ENCODE measurements around the gene MAGI2. TPM values are rescaled to one million over a fixed set of nuclear protein-coding genes. Genes with fewer than 3 reads are reported as not detected.

Gene MAGI2
- polyA plus RNA-seq, 10 donors, result 3.9 to 8.2 (median 5.2) TPM

DNA sequence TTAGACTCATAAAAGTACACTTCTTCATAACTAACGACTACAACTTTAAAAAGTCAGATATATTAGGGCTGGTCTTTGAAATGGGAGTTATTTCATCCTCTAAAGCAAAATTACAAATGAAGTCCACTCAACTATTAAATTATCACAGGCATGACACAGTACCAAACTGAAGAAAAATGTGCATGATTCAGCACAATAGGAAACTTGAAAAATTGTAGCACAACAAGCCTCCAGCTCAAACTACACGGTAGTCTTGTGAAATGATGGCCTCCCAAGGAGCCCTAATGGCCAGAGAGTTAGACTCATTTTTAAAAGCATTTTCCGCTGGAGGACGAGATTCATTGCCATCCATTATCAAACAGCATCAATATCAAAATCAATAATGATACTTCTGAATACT, 76.4 kb downstream of the MAGI2 start:
- DNase-seq, result no peak

DNA sequence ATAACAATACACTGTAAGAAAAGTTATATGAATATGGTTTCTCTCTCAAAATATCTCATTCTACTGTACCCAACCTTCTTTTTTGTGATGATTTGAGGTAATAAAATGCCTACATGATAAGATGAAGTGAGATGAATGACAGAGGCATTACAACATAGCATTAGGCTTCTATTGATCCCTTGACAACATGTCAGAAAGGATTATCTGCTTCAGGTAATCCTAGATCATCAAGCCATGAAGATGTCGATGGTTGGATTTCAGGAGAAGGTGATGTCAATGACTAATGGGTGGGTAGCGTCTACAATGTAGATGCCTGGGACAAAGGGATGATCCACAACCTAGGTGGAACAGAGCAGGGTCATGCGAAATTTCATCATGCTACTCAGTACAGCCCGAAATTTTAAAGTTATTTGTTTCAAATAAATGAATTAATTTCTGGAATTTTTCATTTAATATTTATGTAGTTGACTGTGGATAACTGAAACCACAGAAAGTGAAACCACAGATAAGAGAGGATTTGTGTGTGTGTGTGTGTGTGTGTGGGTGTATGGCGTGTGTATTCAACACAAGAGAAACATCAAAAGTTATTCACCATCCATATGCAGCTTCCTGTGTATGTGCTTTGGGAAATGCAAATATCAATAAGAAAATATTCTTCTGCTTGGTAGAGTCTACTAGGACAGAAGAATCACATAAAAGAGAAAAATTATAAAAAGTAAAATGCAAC, 77.0 kb downstream of the MAGI2 start:
- no peak for DNase-seq

DNA sequence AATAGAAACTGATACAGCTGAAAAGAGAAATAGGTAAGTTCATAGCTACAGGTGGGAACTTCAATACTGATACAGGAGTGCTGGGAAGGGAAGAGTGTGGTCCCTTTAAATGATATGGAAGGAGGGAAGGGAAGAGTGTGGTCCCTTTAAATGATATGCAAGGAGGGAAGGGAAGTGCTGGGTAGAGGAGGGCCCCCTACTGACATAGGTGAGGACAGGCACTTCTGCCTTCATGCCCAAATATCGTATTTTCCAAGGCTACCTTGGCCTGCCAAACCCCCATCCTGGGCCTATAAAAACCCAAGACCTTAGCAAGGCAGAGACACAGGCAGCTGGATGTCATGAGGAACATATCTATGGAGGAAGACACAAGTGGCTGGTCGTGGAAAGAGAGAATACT, 92.3 kb downstream of the MAGI2 start:
- no peak for DNase-seq

DNA sequence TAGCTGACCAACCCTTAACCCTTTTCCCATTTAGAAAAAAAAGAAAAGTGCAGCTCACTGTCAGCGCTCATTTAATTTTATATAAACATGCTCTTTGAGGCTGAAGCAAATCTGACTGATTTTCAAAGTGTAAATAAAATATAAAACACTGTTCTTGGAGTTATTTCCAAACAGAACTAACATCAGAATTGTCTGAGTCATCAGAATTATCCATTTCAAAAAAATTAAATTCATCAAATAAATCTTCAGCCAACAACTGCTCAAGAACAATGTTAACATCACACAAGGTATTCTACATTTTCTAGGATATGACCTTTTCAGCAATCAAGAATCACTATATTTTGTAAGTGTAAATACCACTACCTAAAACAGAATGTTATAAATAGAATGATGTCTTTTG, 93.6 kb downstream of the MAGI2 start:
- DNase-seq, result no peak

DNA sequence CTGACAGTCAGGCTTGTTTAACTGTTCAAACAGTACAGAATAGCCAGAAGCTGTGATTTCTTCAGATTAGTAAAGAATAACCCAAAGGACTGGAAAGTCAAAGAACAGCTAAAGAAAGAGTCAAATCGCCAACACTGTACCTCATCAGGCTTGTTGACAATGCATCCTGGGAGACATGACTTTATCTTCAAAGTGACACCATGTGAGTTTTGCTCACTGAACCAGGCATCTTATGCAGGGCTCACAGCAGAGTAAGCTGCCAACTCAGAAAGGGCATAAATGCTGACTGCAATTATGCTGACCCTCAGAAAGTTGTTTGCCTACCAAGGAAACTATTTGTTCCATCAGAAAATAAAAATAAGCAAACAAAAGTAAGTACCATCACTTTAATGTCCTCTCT, 96.4 kb downstream of the MAGI2 start:
- no peak for DNase-seq

DNA sequence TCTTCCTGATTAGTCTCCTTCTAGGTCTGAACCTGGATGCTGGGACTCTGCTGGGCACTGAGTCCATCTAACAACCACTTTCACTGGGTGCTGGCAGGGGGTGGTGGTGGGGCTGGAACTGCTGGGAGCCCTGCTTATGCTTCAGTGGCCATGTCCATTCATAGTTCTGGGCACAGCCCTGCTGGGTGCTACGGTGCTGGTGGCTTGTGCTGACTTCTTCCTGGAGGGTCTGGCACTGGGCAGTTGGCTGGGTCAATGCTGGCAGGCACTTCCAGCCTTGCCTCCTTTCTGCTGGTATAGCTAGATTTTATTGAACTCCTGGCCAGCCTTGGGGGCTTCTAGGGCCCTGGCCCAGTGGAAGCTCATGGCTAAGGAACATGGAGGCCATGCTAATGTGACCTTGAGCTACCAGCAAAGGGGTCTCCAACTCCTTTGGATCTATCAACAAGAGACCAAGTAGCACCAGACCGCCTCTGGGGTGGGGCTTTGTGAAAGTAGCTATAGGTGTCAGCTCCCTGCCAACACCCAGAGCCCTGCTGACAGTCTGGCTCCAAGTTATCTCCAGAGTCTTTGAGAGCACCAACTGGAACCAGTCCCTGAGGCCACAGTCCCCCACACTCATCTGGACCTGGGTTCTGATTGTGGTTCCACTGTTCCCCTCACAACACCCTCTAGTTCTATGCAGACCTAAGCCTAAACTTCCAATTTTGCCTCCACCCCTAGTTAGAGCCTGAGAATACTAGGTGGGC, 99.6 kb downstream of the MAGI2 start:
- no peak for DNase-seq

DNA sequence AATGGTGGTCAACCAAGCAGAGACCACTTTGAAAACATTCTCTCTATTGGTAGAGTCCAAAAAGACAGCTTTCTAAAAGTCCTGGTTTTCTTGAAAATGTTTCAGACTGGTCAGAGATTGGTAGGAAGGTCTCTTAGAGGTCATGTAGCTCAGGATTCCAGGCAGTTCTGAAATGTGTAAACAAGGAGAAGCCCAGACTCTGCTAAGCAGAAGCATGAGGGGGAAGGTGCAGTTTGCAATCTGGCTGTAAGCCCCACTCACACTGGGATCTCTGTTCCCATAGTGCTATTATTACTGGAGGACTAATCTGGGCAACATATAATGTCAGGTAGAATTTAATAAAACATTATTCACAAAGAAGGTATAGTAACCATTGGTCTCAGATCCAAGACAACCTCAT, 101.1 kb downstream of the MAGI2 start:
- no peak for DNase-seq

DNA sequence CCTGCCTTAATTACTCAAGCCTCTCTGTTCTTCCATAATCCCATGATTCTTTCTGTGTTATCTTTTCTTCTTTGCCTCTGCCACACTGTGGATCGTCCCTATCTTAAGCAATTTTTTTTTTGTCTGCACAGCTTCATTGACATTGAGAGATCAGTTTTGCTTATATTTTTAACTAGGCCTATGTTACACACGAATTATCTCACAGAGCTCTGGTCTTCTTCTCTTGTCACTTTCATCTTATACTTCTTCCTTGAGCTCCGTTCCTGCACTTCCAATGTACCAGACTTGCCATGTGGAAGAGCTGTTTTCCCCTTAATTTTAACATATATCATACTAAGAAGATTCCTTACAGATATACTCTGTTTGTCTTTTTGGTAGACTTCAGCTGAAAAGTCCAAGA, 106.1 kb downstream of the MAGI2 start:
- no peak for DNase-seq

DNA sequence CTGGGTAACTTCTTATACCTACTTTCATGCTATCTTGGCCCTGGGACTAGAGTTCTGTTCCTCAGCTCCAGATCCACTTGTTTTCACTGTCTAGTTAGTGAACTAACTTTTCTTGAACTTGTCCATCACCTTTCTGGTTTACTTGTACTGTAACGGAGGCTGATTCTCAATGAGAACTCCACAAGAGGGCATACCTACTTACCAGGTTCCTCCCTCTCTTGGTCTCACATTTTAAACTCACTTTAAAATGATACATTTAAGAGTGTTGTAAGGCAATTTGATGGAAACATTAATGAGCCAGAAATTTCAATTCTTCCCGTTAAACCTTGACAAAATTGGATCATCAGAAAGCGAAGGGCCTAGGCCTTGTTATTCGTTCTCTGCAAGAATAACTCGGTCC, 111.6 kb downstream of the MAGI2 start:
- DNase-seq, result no peak

DNA sequence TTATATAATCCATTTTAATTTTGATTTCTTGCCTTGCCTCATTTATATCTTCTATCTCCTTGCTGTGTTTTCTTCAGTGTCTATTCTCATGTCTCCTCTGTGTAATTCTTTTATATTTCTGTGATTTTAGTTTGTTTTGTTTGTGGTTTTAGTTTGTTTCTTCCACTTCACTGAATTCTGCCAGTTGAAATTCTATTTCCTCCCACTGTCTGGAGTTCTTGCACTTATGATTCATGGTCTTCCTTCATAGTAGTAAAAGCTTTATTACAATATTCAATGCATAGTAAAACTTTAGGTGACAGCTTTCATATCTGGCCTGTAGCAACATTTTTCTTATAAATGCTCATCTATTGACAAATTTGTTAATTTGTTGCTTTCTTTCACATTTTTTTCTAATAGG, 113.3 kb downstream of the MAGI2 start:
- DNase-seq, result no peak

DNA sequence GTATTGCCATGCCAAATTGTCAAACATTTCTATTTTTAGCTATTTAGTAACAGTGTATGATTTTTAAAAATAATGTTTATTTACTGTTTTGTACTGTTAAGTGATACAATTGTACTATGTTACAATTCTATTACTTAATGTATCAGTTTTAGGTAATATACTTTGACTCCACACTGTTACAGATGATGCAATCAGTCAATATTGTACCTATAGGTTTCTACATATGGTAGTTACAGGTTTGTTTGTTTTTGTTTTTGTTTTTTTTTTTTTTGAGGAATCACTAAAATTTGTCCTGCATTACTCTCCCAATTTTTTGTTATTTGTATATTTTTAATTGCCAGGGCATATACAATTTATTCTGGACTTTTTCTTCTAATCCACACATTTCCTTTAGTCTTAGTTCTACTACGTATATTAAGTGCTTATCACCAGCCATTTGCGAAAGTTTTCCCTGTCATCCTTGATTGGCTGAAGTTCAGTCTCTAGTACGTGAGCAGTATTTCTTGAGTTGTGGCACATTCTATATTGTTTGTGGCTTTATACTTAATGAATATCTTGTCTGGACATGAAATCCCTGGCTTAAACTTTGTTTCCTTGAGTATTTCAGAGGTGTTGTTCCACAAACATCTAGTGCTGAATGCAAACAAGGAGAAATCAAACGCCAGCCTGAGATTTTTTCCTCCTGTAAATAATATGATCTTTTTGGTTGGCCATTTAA, 114.1 kb downstream of the MAGI2 start:
- no peak for DNase-seq

DNA sequence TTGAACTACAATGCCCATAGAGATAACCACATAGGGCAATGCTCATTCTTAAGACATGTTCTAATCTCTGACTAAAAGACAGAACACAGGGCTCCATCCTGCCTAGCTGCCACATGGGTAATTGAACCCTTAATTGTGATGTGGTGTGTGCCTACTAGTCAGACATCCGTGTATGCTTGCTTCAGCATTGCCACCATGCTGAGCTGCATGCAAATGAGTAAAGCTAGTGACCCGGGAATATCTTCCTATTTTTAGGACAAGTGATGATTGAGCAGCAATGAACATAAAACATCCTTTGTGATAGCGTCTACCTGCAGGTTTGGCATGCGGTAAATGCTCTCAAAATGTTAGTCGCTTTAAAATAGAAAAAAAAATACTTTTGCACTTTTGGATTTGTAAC, 115.8 kb downstream of the MAGI2 start:
- no peak for DNase-seq

DNA sequence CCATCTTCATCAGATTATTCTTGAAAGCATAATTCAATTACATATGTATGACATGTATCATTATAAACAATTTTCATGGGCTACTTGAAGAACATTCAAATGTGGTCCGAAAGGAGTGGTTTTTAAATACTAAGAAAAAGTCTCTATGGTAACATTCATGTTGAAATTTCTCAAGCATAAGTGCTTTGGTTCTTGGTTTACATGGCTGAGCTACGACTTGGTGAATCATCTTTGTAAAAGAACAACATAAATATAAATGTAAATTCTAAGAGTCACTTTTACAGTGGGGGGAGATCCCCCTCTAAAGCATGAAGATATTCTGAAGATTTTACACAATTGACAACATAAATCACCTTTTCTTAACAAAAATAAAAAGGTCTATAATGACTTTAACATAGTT, 118.6 kb downstream of the MAGI2 start:
- DNase-seq, result no peak

DNA sequence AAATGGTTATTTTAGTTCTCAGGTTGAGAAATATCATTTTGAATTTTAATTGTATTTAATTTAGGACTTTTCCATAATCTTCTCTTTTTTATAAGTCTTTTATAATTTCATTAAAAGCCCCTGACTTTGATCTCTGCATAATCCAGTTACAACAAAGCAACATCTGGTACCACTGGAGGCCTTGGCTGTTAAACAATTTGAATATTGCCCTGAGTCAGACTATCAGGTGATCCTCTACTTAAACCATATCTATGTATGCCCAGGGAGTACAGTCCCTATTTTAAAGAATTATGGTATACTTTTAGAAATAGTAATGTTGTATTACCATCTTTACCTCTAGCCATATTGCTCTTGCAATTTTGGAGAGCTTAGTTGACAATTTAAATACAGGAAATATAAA, 119.1 kb downstream of the MAGI2 start:
- no peak for DNase-seq

DNA sequence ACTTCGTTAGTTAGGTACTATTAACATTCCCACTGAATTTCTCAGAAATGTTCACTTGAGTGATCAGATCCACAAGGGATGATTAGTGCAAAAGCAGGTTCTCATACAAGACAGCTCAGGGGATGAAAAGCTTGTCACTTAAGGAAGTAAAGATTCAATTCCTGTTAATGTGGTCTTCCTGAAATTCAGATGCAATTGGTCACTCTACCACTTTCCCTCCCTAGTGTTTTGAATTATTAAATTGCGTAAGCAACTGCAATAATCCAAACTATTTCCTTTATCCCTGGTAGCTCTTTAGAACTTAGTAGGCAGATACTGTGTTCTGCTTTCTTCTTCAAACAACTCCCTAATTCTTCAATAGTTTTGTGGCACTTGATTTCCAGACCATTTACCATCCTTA, 121.4 kb downstream of the MAGI2 start:
- no peak for DNase-seq

DNA sequence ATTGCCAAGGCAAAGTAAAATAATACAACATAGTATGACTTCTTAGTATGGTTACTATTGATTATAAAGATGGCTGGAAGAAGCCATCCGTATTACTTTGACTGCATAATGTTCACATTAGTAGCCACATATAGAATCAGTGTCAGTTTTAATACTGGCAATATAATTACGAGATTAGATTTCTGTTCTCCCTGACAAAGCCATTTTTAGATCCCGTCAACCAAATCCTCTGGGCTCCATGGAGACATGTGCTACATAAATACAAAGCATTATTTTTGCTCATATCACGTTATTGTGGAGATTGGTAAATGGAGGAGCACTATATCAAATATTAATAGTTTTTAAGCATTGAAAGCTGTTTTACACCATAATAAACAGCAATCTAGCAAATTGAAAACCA, 124.0 kb downstream of the MAGI2 start:
- no peak for DNase-seq

DNA sequence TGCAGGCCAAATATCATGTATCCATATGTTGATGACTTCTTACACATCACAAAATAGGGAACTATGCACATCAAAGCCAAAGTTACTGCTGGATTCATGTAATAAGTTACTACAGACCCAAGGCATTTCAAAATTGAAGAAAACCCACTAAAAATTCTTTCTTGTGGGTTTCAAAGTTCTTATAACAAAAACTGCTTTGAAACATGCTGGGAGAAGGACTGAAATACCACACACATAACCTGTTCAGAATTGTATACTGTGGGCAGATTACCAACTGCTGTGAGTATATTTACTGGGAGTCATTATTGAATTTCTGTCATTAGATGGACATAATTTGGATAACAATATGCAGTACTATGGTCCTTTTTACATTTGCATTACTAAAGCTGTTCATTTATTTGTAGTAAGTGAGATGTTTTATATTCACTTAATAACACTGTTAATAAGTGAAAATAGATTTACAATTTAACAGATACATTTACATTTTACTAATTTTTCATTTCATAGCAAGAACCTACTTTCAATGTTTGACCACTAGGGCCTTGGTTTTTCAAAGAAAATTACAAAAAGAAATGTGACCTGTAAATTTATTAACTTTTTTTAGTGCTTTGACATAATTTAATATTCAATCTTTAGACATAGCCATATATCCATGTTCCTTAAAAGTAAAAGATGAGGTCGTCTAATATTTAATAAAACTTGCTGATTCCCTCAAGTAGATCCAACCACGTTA, 132.6 kb downstream of the MAGI2 start:
- DNase-seq, result no peak

DNA sequence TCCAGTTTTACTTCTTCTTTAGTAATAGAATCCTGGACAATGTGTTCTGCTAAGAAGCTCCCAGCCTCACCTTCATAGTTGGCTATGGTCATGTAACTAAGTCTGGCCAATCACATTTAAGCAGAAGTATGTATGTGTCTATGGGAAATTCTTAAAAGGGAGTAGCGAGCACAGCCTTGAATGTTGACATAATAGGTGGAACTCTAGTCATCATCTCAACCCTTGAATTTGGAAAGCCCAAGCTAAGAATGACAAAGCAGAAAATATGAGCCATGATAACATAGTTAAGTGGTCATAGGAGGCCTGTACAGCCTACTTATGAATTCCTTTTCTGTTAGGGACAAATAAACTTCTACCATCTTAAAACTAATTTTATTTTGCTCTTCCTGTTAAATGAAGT, 134.1 kb downstream of the MAGI2 start:
- no peak for DNase-seq

DNA sequence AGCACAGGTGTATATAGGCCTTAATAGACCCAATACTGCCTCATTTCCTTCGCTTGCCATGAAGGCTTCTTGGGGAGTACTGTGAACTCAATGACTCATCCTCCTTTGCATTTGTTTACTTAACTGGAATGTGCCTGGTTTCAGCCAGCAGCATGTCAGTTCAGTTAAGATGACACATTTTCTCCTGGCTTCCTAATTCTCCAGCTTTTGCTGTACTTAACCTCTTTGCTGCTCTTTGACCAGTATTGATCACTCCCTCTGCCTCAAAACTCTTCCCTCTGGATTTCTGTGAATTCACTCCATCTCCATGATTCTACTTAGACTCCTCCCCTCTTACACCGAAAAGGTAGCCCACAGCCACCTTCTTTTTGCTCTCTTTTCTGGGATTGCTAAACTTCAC, 135.7 kb downstream of the MAGI2 start:
- DNase-seq, result peak; percentile 23 to 64 (median 53)

DNA sequence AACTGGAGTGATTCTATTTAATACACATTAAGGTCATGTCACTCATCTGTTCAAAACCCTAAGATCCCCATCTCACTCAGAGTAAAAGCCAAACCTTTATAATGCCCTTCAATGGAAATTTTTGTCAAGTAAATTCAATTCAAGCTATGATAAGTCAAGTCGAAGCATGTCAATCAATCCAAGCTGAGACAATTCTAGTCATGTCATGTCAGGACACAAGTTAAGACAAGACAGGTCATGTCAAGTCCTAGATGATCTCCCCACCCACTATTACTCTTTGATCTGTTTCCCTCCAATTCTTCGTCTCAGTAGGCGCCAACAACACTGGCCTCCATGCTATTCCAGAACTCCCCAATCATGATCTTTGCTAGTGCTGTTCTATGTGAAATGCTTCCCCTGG, 141.4 kb downstream of the MAGI2 start:
- no peak for DNase-seq

DNA sequence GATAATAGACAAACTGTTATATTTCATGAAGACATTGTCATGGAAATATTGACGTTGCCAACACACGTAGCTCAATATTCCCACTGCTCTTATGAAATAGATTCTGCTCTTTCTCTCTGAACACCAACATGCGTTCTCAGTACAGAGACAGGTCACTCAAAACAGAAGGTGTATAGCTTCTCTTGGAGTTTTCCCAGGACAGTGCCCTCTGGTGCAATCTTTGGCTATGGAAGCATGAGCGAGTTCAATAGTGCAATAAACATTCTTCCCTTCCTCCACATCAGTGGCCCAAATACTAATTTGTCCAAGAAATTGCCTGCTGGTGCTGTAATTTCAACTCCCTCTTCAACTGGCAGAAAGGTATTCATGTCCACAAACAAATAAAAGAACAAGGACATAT, 145.3 kb downstream of the MAGI2 start:
- peak in 2 of 3 donors; percentile 9 to 27 for DNase-seq

DNA sequence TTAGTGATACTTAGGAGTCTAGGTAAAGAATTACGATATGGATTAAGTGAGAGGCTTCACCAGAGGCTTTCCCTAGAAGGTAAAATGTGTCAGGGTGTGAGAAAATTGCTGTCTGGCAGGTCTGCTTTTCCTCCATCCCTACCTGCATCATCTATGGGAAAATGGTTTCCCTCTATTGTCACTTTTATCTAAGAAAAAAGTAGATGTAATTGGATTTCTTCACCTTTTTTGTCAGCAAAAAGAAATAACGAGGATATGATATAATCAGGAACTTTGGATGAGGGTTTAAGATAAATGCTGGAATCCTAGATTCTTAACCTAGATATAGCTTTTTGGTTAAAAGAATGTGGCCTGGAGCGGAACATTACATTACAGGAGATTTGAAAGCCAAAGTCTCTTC, 146.1 kb downstream of the MAGI2 start:
- no peak for DNase-seq
